Gastroesophageal sphincter (tissue), 4 donors: ENCODE data around the gene SS18. TPM values are rescaled to one million over a fixed set of nuclear protein-coding genes. Genes with fewer than 3 reads are reported as not detected.

ENCODE experiments used
- ATAC-seq: fragments of 150-250 bp; one replicate; pipeline ENCODE4 v1.9.1; 2016; ENCODE audit warnings: mild to moderate bottlenecking, moderate library complexity
- H3K27ac ChIP-seq, 4 donors: fragments of 200-600 bp; sonication (generic) in 3 of 4; 1 replicate in 3 of 4; 2 replicates in 1 of 4; pipeline ENCODE4 v1.5.1; 2016 to 2019
- H3K27me3 ChIP-seq: fragments of 200-600 bp; sonication (generic); one replicate; pipeline ENCODE4 v1.5.1; 2019
- H3K36me3 ChIP-seq, 2 donors: fragments of 200-600 bp; sonication (generic); one replicate each; pipeline ENCODE4 v1.5.1; 2019; ENCODE audit warnings: control low read depth in 1 of 2
- H3K4me1 ChIP-seq, 3 donors: fragments of 200-600 bp; sonication (generic); 1 replicate in 2 of 3; 2 replicates in 1 of 3; pipeline ENCODE4 v1.5.1; 2016 to 2019; ENCODE audit warnings: control low read depth in 2 of 3
- H3K4me3 ChIP-seq, 2 donors: fragments of 200-600 bp; sonication (generic); one replicate each; pipeline ENCODE4 v1.5.1; 2019; ENCODE audit warnings: mild to moderate bottlenecking in 1 of 2, moderate library complexity in 1 of 2
- H3K9me3 ChIP-seq, 3 donors: fragments of 200-600 bp; sonication (generic); one replicate each; pipeline ENCODE4 v1.5.1; 2017 to 2019; ENCODE audit warnings: control low read depth in 2 of 3
- CTCF ChIP-seq, 4 experiments: fragments of 200-600 bp in 2 of 4; fragments of 450-650 bp in 2 of 4; sonication (generic) in 1 of 4; IDR thresholded peaks; one replicate each; pipeline ENCODE4 v1.5.1; 2017 to 2019; ENCODE audit warnings: antibody characterized with exemption in 4 of 4, mild to moderate bottlenecking in 2 of 4, moderate library complexity in 2 of 4
- EP300 ChIP-seq: sonication (generic); formaldehyde crosslinking; IDR thresholded peaks from one replicate; pipeline ENCODE4 v1.6.1; 2017; ENCODE audit warnings: antibody characterized with exemption, mild to moderate bottlenecking
- POLR2A ChIP-seq, 2 donors: fragments of 450-650 bp; IDR thresholded peaks; one replicate each; pipeline ENCODE4 v1.6.1; 2017; ENCODE audit warnings: antibody characterized with exemption in 2 of 2, mild to moderate bottlenecking in 2 of 2, moderate library complexity in 1 of 2
- POLR2AphosphoS5 ChIP-seq: sonication (generic); formaldehyde crosslinking; IDR thresholded peaks from one replicate; pipeline ENCODE4 v1.6.1; 2017; ENCODE audit warnings: antibody characterized with exemption
- WGBS, 2 donors: methylation state at CpG; one replicate each; pipeline ENCODE4 v1.1.5; 2018; ENCODE audit warnings: low coverage in 1 of 2; 5-methylcytosine and 5-hydroxymethylcytosine counted together
- total RNA-seq, 4 donors: library from RNA; depleted of rRNA; stranded (reverse); fragments of >200 nt; gene quantifications; one replicate each; pipeline ENCODE4 v1.1.0, GENCODE V29; 2016

The SS18 gene
- total RNA-seq, 4 donors from 2014 or later = 78.8 to 126 (median 95.3) TPM

- H3K36me3 ChIP-seq = no peaks in the 10 kb centered on the region
- no peak for TF ChIP-seq POLR2AphosphoS5
- no peak for TF ChIP-seq EP300
- H3K4me3 ChIP-seq = no peak overlapping the region
- no peak overlapping the region for H3K27ac ChIP-seq
- ATAC-seq = no peak
- no peaks in the 10 kb centered on the region for H3K9me3 ChIP-seq
- no peaks in the 10 kb centered on the region for H3K27me3 ChIP-seq
- no peaks in the 10 kb centered on the region for H3K4me1 ChIP-seq
Observed at GRCh38 chr18:25998461-25998860, 92.0 kb downstream of the SS18 start.

- Histone ChIP-seq H3K36me3 (no peaks in the 10 kb centered on the region), H3K4me1 (no peaks in the 10 kb centered on the region), H3K27ac (no peak overlapping the region), H3K4me3 (no peak overlapping the region), H3K27me3 (no peaks in the 10 kb centered on the region), H3K9me3 (no peaks in the 10 kb centered on the region)
- ATAC-seq = no peak
- 46% methylated on average over 2 of the region's 2 CpGs; no CpG with 5 or more reads in 1 of the 2 donors for WGBS, 2 donors
- no peak for TF ChIP-seq POLR2AphosphoS5
- TF ChIP-seq EP300 = no peak
- TF ChIP-seq CTCF (IDR thresholded peaks at IDR 0.05) = no peak
- no peak for TF ChIP-seq POLR2A (IDR thresholded peaks at IDR 0.05)
Observed at GRCh38 chr18:25992566-25992965, 97.8 kb downstream of the SS18 start.

- H3K4me1 ChIP-seq = no peaks in the 10 kb centered on the region
- ATAC-seq = no peak
- no peak overlapping the region for H3K4me3 ChIP-seq
- H3K36me3 ChIP-seq = no peaks in the 10 kb centered on the region
- H3K27me3 ChIP-seq = no peaks in the 10 kb centered on the region
- H3K27ac ChIP-seq = no peak overlapping the region
- 80 to 83% methylated on average over 4 to 6 of the region's 8 CpGs for WGBS, 2 donors
- TF ChIP-seq EP300 = no peak
- TF ChIP-seq POLR2A (IDR thresholded peaks at IDR 0.05) = no peak
- no peak for TF ChIP-seq POLR2AphosphoS5
- no peaks in the 10 kb centered on the region for H3K9me3 ChIP-seq
Observed at GRCh38 chr18:25990473-25990872, 99.9 kb downstream of the SS18 start.

- Histone ChIP-seq H3K27me3 (no peaks in the 10 kb centered on the region), H3K27ac (no peak overlapping the region), H3K4me1 (no peaks in the 10 kb centered on the region), H3K36me3 (no peaks in the 10 kb centered on the region), H3K9me3 (no peaks in the 10 kb centered on the region), H3K4me3 (no peak overlapping the region)
- no peak for ATAC-seq
- 19 to 20% methylated on average over 1 of the region's 1 CpG for WGBS, 2 donors
- no peak for TF ChIP-seq POLR2A (IDR thresholded peaks at IDR 0.05)
- TF ChIP-seq EP300 = no peak
- no peak for TF ChIP-seq CTCF (IDR thresholded peaks at IDR 0.05)
- no peak for TF ChIP-seq POLR2AphosphoS5
Observed at GRCh38 chr18:25985707-25986394, 104.6 kb downstream of the SS18 start.

- Histone ChIP-seq H3K9me3 (no peaks in the 10 kb centered on the region), H3K4me1 (no peaks in the 10 kb centered on the region), H3K36me3 (no peaks in the 10 kb centered on the region), H3K27me3 (no peaks in the 10 kb centered on the region), H3K4me3 (no peak overlapping the region), H3K27ac (no peak overlapping the region)
- no peak for ATAC-seq
- 94% methylated on average over 2 of the region's 2 CpGs; no CpG with 5 or more reads in 1 of the 2 donors for WGBS, 2 donors
- no peak for TF ChIP-seq CTCF (IDR thresholded peaks at IDR 0.05)
- no peak for TF ChIP-seq POLR2AphosphoS5
- TF ChIP-seq EP300 = no peak
- no peak for TF ChIP-seq POLR2A (IDR thresholded peaks at IDR 0.05)
Observed at GRCh38 chr18:25983730-25984129, 106.7 kb downstream of the SS18 start.

- Histone ChIP-seq H3K27ac (no peak overlapping the region), H3K4me1 (no peaks in the 10 kb centered on the region), H3K9me3 (no peaks in the 10 kb centered on the region), H3K4me3 (no peak overlapping the region), H3K27me3 (no peaks in the 10 kb centered on the region), H3K36me3 (no peaks in the 10 kb centered on the region)
- ATAC-seq = no peak
- no peak for TF ChIP-seq POLR2A (IDR thresholded peaks at IDR 0.05)
- TF ChIP-seq POLR2AphosphoS5 = no peak
- no peak for TF ChIP-seq EP300
- no peak for TF ChIP-seq CTCF (IDR thresholded peaks at IDR 0.05)
- 81 to 87% methylated on average over 3 of the region's 3 CpGs for WGBS, 2 donors
Observed at GRCh38 chr18:25982961-25983360, 107.5 kb downstream of the SS18 start.
